Neural progenitor cell (in vitro differentiated cells): ENCODE data around the gene USE1. TPM values are rescaled to one million over a fixed set of nuclear protein-coding genes. Genes with fewer than 3 reads are reported as not detected.

Source experiments
- DNase-seq: peaks from one replicate; pipeline ENCODE4 v3.0.0-alpha.2; 2016; ENCODE audit warnings: low spot score
- H2AFZ ChIP-seq: fragments of 200-600 bp; sonication (generic); replicated peaks from 2 replicates; pipeline ENCODE4 v1.6.1; 2016; ENCODE audit warnings: antibody characterized with exemption
- H3F3A ChIP-seq: fragments of 200-600 bp; sonication (generic); 2 replicates; pipeline ENCODE4 v1.6.1; 2016; ENCODE audit warnings: antibody characterized with exemption, low read depth
- H3K27ac ChIP-seq: fragments of 200-600 bp; sonication (generic); 2 replicates; pipeline ENCODE4 v1.5.1; 2016; ENCODE audit warnings: mild to moderate bottlenecking
- H3K27me3 ChIP-seq: fragments of 200-600 bp; sonication (generic); 2 replicates; pipeline ENCODE4 v1.6.1; 2016; ENCODE audit warnings: mild to moderate bottlenecking, moderate library complexity
- H3K36me3 ChIP-seq: fragments of 200-600 bp; sonication (generic); 2 replicates; pipeline ENCODE4 v1.5.1; 2016
- H3K4me1 ChIP-seq: fragments of 200-600 bp; sonication (generic); 2 replicates; pipeline ENCODE4 v1.6.1; 2016; ENCODE audit warnings: mixed run types
- H3K4me2 ChIP-seq: fragments of 200-600 bp; sonication (generic); 2 replicates; pipeline ENCODE4 v1.6.1; 2016
- H3K4me3 ChIP-seq: fragments of 200-600 bp; sonication (generic); 2 replicates; pipeline ENCODE4 v1.5.1; 2016
- H3K79me2 ChIP-seq: fragments of 200-600 bp; sonication (generic); 2 replicates; pipeline ENCODE4 v1.6.1; 2016; ENCODE audit warnings: low read depth
- H3K9ac ChIP-seq: fragments of 200-600 bp; sonication (generic); 2 replicates; pipeline ENCODE4 v1.6.1; 2016
- H3K9me3 ChIP-seq: fragments of 200-600 bp; sonication (generic); 2 replicates; pipeline ENCODE4 v1.5.1; 2016; ENCODE audit warnings: low read depth
- H4K20me1 ChIP-seq: fragments of 200-600 bp; sonication (generic); 2 replicates; pipeline ENCODE4 v1.6.1; 2016; ENCODE audit warnings: low read depth
- H3K27ac Mint-ChIP-seq: 3 replicates; pipeline ENCODE4 v1.8.0; 2021; ENCODE audit warnings: mixed read lengths
- H3K27me3 Mint-ChIP-seq: 2 replicates; pipeline ENCODE4 v1.8.0; 2022; ENCODE audit warnings: low read depth, mild to moderate bottlenecking, inconsistent platforms, moderate library complexity, mixed read lengths; ENCODE audit not compliant: insufficient read depth
- H3K36me3 Mint-ChIP-seq: 3 replicates; pipeline ENCODE4 v1.8.0; 2021; ENCODE audit warnings: mixed read lengths
- H3K4me1 Mint-ChIP-seq: 3 replicates; pipeline ENCODE4 v1.8.0; 2021; ENCODE audit warnings: mixed read lengths
- H3K4me3 Mint-ChIP-seq: 3 replicates; pipeline ENCODE4 v1.8.0; 2021; ENCODE audit warnings: mild to moderate bottlenecking, moderate library complexity, mixed read lengths
- H3K9me3 Mint-ChIP-seq: 3 replicates; pipeline ENCODE4 v1.8.0; 2020; ENCODE audit warnings: mixed read lengths
- CTCF ChIP-seq: fragments of 200-600 bp; sonication (generic); IDR thresholded peaks from 2 replicates; pipeline ENCODE4 v1.5.1; 2017; ENCODE audit warnings: antibody characterized with exemption, mild to moderate bottlenecking
- EZH2 ChIP-seq: fragments of 200-600 bp; sonication (generic); IDR thresholded peaks from 2 replicates; pipeline ENCODE4 v1.6.1; 2017; ENCODE audit warnings: antibody characterized with exemption, mild to moderate bottlenecking, moderate library complexity
- EZH2phosphoT487 ChIP-seq: fragments of 200-600 bp; sonication (generic); IDR thresholded peaks from 2 replicates; pipeline ENCODE4 v1.6.1; 2017; ENCODE audit warnings: antibody characterized with exemption
- total RNA-seq: library from RNA; depleted of rRNA; stranded (reverse); fragments of >200 nt; gene quantifications from 2 replicates; pipeline ENCODE4 v1.2.3, GENCODE V29; 2015; ENCODE audit warnings: low replicate concordance

The USE1 gene
- total RNA-seq, 1 donor from 2014 or later: 12.1 TPM

DNA sequence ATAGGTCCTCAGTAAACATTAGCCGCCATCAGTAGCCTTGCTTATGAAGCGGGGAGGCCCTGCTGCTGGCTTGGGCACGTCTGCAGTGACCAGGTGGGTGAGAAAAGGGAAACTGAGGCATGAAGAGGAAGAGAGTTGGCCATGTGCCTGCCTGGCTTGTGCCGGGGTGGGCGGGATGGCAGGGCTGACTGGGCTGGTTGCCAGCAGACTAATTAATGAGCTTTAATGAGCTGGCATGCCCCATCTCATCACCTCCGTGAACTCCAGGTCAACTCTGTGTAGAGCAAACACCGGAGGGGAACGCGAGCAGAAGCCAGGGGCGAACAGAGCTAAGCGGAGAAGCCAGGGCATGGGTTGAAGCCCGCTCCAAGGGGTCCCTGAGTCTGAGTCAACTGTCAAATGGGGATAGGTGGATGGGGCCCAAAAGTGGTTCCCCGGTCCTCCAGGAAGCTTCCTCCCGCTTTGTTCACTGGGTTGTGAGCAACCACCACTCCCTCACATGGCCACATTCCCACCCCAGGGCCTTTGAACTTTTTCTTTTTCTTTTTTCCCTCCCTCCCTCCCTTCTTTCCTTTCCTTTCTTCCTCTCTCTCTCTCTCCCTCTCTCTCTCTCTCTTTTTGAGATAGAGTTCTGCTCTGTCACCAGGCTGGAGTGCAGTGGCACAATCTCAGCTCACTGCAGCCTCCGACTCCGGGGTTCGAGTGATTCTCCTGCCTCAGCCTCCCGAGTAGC is 21.8 kb downstream of the USE1 start:
- no peak for DNase-seq
- TF ChIP-seq EZH2phosphoT487: no peak
- TF ChIP-seq EZH2: no peak
- no peak for TF ChIP-seq CTCF
- H3K9me3 Mint-ChIP-seq: no peaks in the 10 kb centered on the region
- peaks cover 42% of the 10 kb centered on the region for H3F3A ChIP-seq
- peaks cover 17% of the 10 kb centered on the region for H3K4me1 ChIP-seq
- no peaks in the 10 kb centered on the region for H3K27me3 ChIP-seq
- peaks cover 51% of the 10 kb centered on the region for H3K79me2 ChIP-seq
- H3K36me3 Mint-ChIP-seq: peaks cover 13% of the 10 kb centered on the region
- no peak overlapping the region for H2AFZ ChIP-seq
- no peaks in the 10 kb centered on the region for H3K9me3 ChIP-seq
- H3K27ac ChIP-seq: no peak overlapping the region
- no peak overlapping the region for H3K4me3 ChIP-seq
- H3K4me2 ChIP-seq: no peak overlapping the region
- H3K4me1 Mint-ChIP-seq: peaks cover 25% of the 10 kb centered on the region
- H4K20me1 ChIP-seq: peaks cover 49% of the 10 kb centered on the region
- no peak overlapping the region for H3K27ac Mint-ChIP-seq
- H3K4me3 Mint-ChIP-seq: peak overlapping the region; percentile 72
- peaks cover 5% of the 10 kb centered on the region for H3K27me3 Mint-ChIP-seq
- H3K36me3 ChIP-seq: no peaks in the 10 kb centered on the region
- no peak overlapping the region for H3K9ac ChIP-seq

- Histone ChIP-seq H3K4me1 (peaks cover 17% of the 10 kb centered on the region), H3K4me3 (no peak overlapping the region), H3F3A (peaks cover 48% of the 10 kb centered on the region), H3K27me3 (no peaks in the 10 kb centered on the region), H3K36me3 (no peaks in the 10 kb centered on the region), H3K27ac (no peak overlapping the region), H3K9ac (no peak overlapping the region), H3K79me2 (peaks cover 56% of the 10 kb centered on the region), H3K9me3 (no peaks in the 10 kb centered on the region), H4K20me1 (peaks cover 53% of the 10 kb centered on the region), H3K4me2 (no peak overlapping the region), H2AFZ (no peak overlapping the region)
- Mint-ChIP-seq H3K4me1 (peaks cover 32% of the 10 kb centered on the region), H3K9me3 (no peaks in the 10 kb centered on the region), H3K36me3 (peaks cover 10% of the 10 kb centered on the region), H3K4me3 (peak overlapping the region; percentile 72), H3K27ac (no peak overlapping the region), H3K27me3 (peaks cover 8% of the 10 kb centered on the region)
- no peak for DNase-seq
- TF ChIP-seq EZH2phosphoT487 (no peak), CTCF (no peak), EZH2 (no peak)
Measured at GRCh38 chr19:17237747-17238706, 22.9 kb downstream of the USE1 start.

DNA sequence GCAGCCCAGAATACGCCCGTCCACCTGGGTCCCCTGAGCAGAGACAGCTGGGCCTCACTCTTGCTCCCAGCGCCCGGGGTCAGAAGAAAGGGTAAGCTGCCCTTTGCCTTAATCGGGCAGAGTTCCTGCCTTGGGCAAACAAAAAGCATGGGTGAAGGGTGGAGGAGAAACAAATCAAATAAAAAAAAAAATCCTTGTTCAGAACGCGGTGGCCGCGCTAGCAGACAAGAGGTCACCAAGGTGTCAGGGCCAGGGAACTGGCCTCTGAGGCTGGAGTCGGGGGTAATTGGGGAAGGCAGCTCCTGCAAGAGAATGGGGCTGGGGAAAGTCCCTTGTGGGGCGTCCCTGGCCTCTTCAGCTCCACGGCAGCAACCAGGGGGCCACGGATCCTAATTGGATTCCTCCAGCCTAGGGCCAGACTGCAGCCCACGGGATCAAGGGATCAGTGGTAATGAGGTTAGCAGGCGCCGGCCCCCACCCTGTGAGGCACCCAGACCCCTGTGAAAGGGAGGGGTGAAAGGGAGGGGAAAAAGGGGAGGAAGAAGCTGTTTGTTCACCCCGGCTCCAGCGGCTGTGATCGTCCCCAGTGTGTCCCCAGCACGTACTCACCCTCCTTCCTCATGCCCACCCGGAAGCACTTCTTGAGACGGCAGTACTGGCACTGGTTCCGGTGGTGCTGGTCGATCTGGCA is 25.1 kb downstream of the USE1 start:
- Histone ChIP-seq H2AFZ (no peak overlapping the region), H3K4me1 (peaks cover 12% of the 10 kb centered on the region), H3K4me3 (no peak overlapping the region), H3K27ac (no peak overlapping the region), H3K9me3 (no peaks in the 10 kb centered on the region), H3K79me2 (peaks cover 56% of the 10 kb centered on the region), H3K27me3 (no peaks in the 10 kb centered on the region), H3F3A (peaks cover 44% of the 10 kb centered on the region), H4K20me1 (peaks cover 52% of the 10 kb centered on the region), H3K36me3 (no peaks in the 10 kb centered on the region), H3K4me2 (no peak overlapping the region), H3K9ac (no peak overlapping the region)
- DNase-seq: no peak
- peaks cover 5% of the 10 kb centered on the region for H3K36me3 Mint-ChIP-seq
- peak overlapping the region; percentile 57 for H3K27ac Mint-ChIP-seq
- H3K4me1 Mint-ChIP-seq: peaks cover 38% of the 10 kb centered on the region
- TF ChIP-seq EZH2phosphoT487: no peak
- no peak for TF ChIP-seq CTCF
- TF ChIP-seq EZH2: no peak
- H3K27me3 Mint-ChIP-seq: peaks cover 9% of the 10 kb centered on the region
- peak overlapping the region; percentile 70 for H3K4me3 Mint-ChIP-seq
- no peaks in the 10 kb centered on the region for H3K9me3 Mint-ChIP-seq
